Natural killer cell (primary cell): ENCODE measurements around the gene CACNA2D4. TPM values are rescaled to one million over a fixed set of nuclear protein-coding genes. Genes with fewer than 3 reads are reported as not detected.

ENCODE experiments used
- ATAC-seq, 3 donors: fragments of 150-1000 bp in 2 of 3; fragments of 200-7000 bp in 1 of 3; cut with Tn5 transposase; 1 replicate in 1 of 3; 2 replicates in 2 of 3; pipeline ENCODE4 v1.10.0; 2021; ENCODE audit warnings: mild to moderate bottlenecking in 2 of 3, moderate library complexity in 2 of 3
- DNase-seq, 2 donors: peaks; one replicate each; pipeline versions ENCODE4 v3.0.0 to v3.0.0-alpha.2; 2013 to 2021; ENCODE audit warnings: mixed read lengths in 1 of 2
- H3K27ac ChIP-seq: one replicate; pipeline ENCODE4 v1.5.1; 2013; ENCODE audit warnings: mild to moderate bottlenecking, low read length
- H3K27me3 ChIP-seq: one replicate; pipeline ENCODE4 v1.6.1; 2013; ENCODE audit warnings: low read length; ENCODE audit not compliant: control insufficient read depth, insufficient read depth
- H3K36me3 ChIP-seq: one replicate; pipeline ENCODE4 v1.6.1; 2013; ENCODE audit warnings: low read length; ENCODE audit not compliant: control insufficient read depth, insufficient read depth
- H3K4me1 ChIP-seq: one replicate; pipeline ENCODE4 v1.6.1; 2013; ENCODE audit warnings: low read length; ENCODE audit not compliant: control insufficient read depth, insufficient read depth
- H3K4me3 ChIP-seq: one replicate; pipeline ENCODE4 v1.5.1; 2013; ENCODE audit warnings: low read length
- H3K9me3 ChIP-seq: one replicate; pipeline ENCODE4 v1.6.1; 2013; ENCODE audit warnings: low read length; ENCODE audit not compliant: control insufficient read depth, insufficient read depth
- H3K27ac Mint-ChIP-seq, 2 donors: one replicate each; pipeline ENCODE4 v1.8.0; 2022; ENCODE audit warnings: mild to moderate bottlenecking in 2 of 2, mixed read lengths in 2 of 2, moderate library complexity in 1 of 2
- H3K27me3 Mint-ChIP-seq, 2 donors: one replicate each; pipeline ENCODE4 v1.8.0; 2022; ENCODE audit warnings: low read depth in 2 of 2, mixed read lengths in 2 of 2
- H3K36me3 Mint-ChIP-seq: one replicate; pipeline ENCODE4 v1.8.0; 2022; ENCODE audit warnings: mixed read lengths
- H3K4me1 Mint-ChIP-seq, 2 donors: one replicate each; pipeline ENCODE4 v1.8.0; 2022; ENCODE audit warnings: mixed read lengths in 2 of 2
- H3K4me3 Mint-ChIP-seq: one replicate; pipeline ENCODE4 v1.8.0; 2022; ENCODE audit warnings: mild to moderate bottlenecking, moderate library complexity, mixed read lengths
- H3K9me3 Mint-ChIP-seq, 2 donors: one replicate each; pipeline ENCODE4 v1.8.0; 2022; ENCODE audit warnings: mixed read lengths in 2 of 2
- CTCF ChIP-seq: fragments of 200-600 bp; IDR thresholded peaks from one replicate; pipeline ENCODE4 v1.8.0; 2022; ENCODE audit warnings: antibody characterized with exemption
- WGBS: methylation state at CpG from one replicate; pipeline ENCODE4 v1.1.7; 2013; ENCODE audit warnings: missing lambda C conversion rate; ENCODE audit not compliant: insufficient coverage; 5-methylcytosine and 5-hydroxymethylcytosine counted together
- intact Hi-C: fragments of 100-400 bp; cut with micrococcal nuclease; formaldehyde crosslinking; loops from one replicate; pipeline ENCODE4 v1.14.2; 2022
- total RNA-seq, 4 donors: library from RNA; stranded (reverse); fragments of 120-200 nt in 1 of 4; gene quantifications; one replicate each; pipeline versions ENCODE4 v1.2.3 to v1.2.4, GENCODE V29; 2013 to 2022

Gene CACNA2D4
- total RNA-seq, 3 donors from 2014 or later (not counting 1 experiment from before 2014, with no cell fraction given): 26.5 to 49.6 (median 34.9) TPM

- no peak overlapping the region for H3K27ac ChIP-seq
- intact Hi-C loops: no loop called here
Observed at GRCh38 chr12:1915082-1915968, 3.1 kb downstream of the CACNA2D4 start.

GRCh38 chr12:1914114-1914911 is 4.1 kb downstream of the CACNA2D4 start:
- ATAC-seq (no peak), DNase-seq (no peak)
- no peak overlapping the region for H3K27ac ChIP-seq
- no peaks in the 10 kb centered on the region for H3K36me3 Mint-ChIP-seq
- H3K27me3 Mint-ChIP-seq: peaks cover 10% of the 10 kb centered on the region in 2 donors
- H3K4me3 ChIP-seq: no peak overlapping the region
- 94% methylated on average over 17 of the region's 17 CpGs for WGBS
- H3K4me1 ChIP-seq: peaks cover 25% of the 10 kb centered on the region
- no peaks in the 10 kb centered on the region for H3K36me3 ChIP-seq
- no peaks in the 10 kb centered on the region for H3K9me3 Mint-ChIP-seq
- H3K9me3 ChIP-seq: no peaks in the 10 kb centered on the region
- H3K4me1 Mint-ChIP-seq: peaks cover 17 to 20% of the 10 kb centered on the region in 2 donors
- H3K27me3 ChIP-seq: no peaks in the 10 kb centered on the region
- no peak overlapping the region for H3K27ac Mint-ChIP-seq
- intact Hi-C loops: no loop called here
- TF ChIP-seq CTCF: no peak
- no peak overlapping the region for H3K4me3 Mint-ChIP-seq

More at GRCh38 chr12:1915082-1915968, 3.1 kb downstream of the CACNA2D4 start:
- Mint-ChIP-seq H3K27me3 (peaks cover 10% of the 10 kb centered on the region in 2 donors), H3K36me3 (no peaks in the 10 kb centered on the region), H3K4me3 (peak overlapping the region; percentile 55), H3K9me3 (no peaks in the 10 kb centered on the region), H3K4me1 (peaks cover 17 to 21% of the 10 kb centered on the region in 2 donors), H3K27ac (peak overlapping the region in 1 of 2 donors; percentile 58)
- WGBS: 64% methylated on average over 18 of the region's 18 CpGs
- Histone ChIP-seq H3K36me3 (no peaks in the 10 kb centered on the region), H3K9me3 (no peaks in the 10 kb centered on the region), H3K27me3 (no peaks in the 10 kb centered on the region), H3K4me1 (peaks cover 25% of the 10 kb centered on the region), H3K4me3 (no peak overlapping the region)
- no peak for TF ChIP-seq CTCF
- DNase-seq: peak in 1 of 2 donors; percentile 62
- ATAC-seq: peak; percentile 67 to 81 (median 78)

- Histone ChIP-seq H3K27ac (no peak overlapping the region), H3K36me3 (no peaks in the 10 kb centered on the region), H3K27me3 (no peaks in the 10 kb centered on the region), H3K4me3 (no peak overlapping the region), H3K4me1 (peaks cover 22% of the 10 kb centered on the region), H3K9me3 (no peaks in the 10 kb centered on the region)
- peaks cover 10 to 12% of the 10 kb centered on the region in 2 donors for H3K27me3 Mint-ChIP-seq
- no peak for TF ChIP-seq CTCF
- no peaks in the 10 kb centered on the region for H3K36me3 Mint-ChIP-seq
- 90% methylated on average over 12 of the region's 12 CpGs for WGBS
- H3K4me3 Mint-ChIP-seq: no peak overlapping the region
- peaks cover 17 to 24% of the 10 kb centered on the region in 2 donors for H3K4me1 Mint-ChIP-seq
- DNase-seq (no peak), ATAC-seq (no peak)
- intact Hi-C loops: no loop called here
- H3K9me3 Mint-ChIP-seq: no peaks in the 10 kb centered on the region
- no peak overlapping the region for H3K27ac Mint-ChIP-seq
Observed at GRCh38 chr12:1913377-1914113, 4.9 kb downstream of the CACNA2D4 start.
